RWPE1 (cell line): ENCODE measurements around the gene PRSS57.

Experiments
- CTCF ChIA-PET: fragments of 350-600 bp; sonication (Branson Sonifier 250); formaldehyde crosslinking; extraction: SDS; loops from one replicate; lab custom pipeline; 2021; lab: Yijun Ruan, JAX
- POLR2A ChIA-PET: fragments of 400-600 bp; formaldehyde crosslinking; extraction: SDS; loops from one replicate; lab custom pipeline; 2020; ENCODE audit warnings: antibody characterized with exemption; ENCODE audit not compliant: low non-redundant PET; lab: Yijun Ruan, JAX
- DNase-seq: peaks from one replicate; pipeline ENCODE4 v3.0.0; 2012; ENCODE audit warnings: low spot score
- H3K27ac ChIP-seq: fragments of 450-650 bp; 2 replicates; pipeline ENCODE4 v1.5.1; 2017
- TF ChIP-seq, protein P1 (sequence below): fragments of 450-650 bp; conservative IDR thresholded peaks from 2 replicates; pipeline ENCODE4 v1.5.1; 2017; ENCODE audit warnings: low read depth, mild to moderate bottlenecking

Gene PRSS57

DNA sequence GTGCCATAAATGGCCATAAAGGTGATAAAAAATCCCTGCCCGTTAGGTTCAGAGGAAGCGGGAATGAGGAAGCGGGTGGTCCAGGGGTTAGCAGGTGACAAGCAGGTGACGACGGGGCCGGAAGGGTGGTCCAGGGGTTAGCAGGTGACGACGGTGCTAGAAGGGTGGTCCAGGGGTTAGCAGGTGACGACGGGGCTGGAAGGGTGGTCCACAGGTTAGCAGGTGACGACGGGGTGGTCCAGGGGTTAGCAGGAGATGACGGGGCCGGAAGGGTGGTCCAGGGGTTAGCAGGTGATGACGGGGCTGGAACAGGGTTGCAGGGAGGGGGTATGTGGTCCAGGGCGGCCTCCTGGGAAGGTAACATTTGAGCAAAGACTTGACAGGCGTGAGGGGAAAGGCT is 6.3 kb downstream of the PRSS57 start:
- POLR2A ChIA-PET: no interaction called here
- no peak for DNase-seq
- CTCF ChIA-PET: interaction anchor here (0.8 kb wide), 1 partner anchor 20 kb away, joined by 3 read pairs; the partner anchor contains the start of gene PALM
- TF ChIP-seq, protein P1, sequence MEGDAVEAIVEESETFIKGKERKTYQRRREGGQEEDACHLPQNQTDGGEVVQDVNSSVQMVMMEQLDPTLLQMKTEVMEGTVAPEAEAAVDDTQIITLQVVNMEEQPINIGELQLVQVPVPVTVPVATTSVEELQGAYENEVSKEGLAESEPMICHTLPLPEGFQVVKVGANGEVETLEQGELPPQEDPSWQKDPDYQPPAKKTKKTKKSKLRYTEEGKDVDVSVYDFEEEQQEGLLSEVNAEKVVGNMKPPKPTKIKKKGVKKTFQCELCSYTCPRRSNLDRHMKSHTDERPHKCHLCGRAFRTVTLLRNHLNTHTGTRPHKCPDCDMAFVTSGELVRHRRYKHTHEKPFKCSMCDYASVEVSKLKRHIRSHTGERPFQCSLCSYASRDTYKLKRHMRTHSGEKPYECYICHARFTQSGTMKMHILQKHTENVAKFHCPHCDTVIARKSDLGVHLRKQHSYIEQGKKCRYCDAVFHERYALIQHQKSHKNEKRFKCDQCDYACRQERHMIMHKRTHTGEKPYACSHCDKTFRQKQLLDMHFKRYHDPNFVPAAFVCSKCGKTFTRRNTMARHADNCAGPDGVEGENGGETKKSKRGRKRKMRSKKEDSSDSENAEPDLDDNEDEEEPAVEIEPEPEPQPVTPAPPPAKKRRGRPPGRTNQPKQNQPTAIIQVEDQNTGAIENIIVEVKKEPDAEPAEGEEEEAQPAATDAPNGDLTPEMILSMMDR: no peak
- H3K27ac ChIP-seq: no peak overlapping the region

DNA sequence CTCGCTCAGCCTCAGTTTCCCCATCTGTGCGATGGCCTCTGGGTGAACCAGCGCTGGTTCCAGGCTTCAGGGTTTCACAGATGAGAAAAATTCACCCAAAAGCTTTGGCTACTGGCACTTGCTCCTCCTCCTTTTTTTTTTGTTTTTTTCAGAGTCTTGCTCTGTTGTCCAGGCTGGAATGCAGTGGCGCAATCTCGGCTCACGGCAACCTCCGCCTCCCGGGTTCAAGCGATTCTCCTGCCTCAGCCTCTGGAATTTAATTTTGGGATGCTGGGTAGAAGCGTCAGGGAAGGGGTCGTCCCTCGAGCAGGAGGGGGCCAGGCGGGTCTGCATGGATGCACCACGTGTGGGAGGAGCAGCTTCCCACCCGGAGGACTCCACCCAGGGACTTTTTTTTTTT is 7.0 kb downstream of the PRSS57 start:
- CTCF ChIA-PET: interaction anchor here (0.6 kb wide), 2 partner anchors 15 to 956 kb away, joined by 3 to 8 read pairs; no protein-coding TSS in a partner anchor
- TF ChIP-seq, protein P1: no peak
- no peak for DNase-seq
- POLR2A ChIA-PET: no interaction called here
- no peak overlapping the region for H3K27ac ChIP-seq

DNA sequence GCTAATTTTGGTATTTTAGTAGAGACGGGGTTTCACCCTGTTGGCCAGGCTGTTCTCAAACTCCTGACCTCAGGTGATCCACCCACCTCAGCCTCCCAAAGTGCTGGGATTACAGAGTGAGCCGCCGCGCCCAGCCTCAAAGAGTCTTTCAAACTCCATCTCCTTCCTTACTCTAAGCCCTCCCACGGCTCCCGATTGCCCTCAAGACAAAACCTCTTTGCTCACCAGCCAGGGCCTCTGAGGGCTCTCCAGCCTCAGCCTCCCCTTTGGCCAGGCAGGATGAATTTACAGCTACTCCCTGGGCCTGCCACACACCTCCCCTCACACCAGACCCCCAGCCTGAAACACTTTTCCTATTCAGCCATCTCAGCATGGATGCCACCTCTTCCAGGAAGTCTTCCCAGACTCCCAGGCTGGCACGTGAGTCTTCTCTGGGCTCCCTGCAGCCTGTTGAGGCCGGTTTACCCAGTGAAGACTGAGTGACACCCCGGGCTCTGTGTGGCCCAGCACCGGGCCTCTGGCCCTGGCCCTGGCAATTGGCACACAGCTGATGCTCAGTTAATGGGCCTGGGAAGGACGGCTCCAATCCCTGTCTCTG is 7.6 kb downstream of the PRSS57 start:
- CTCF ChIA-PET: interaction anchor here (0.6 to 0.7 kb wide), 2 partner anchors 177 to 956 kb away, joined by 3 read pairs; no protein-coding TSS in a partner anchor
- H3K27ac ChIP-seq: no peak overlapping the region
- DNase-seq: no peak
- POLR2A ChIA-PET: no interaction called here
- TF ChIP-seq, protein P1: no peak

DNA sequence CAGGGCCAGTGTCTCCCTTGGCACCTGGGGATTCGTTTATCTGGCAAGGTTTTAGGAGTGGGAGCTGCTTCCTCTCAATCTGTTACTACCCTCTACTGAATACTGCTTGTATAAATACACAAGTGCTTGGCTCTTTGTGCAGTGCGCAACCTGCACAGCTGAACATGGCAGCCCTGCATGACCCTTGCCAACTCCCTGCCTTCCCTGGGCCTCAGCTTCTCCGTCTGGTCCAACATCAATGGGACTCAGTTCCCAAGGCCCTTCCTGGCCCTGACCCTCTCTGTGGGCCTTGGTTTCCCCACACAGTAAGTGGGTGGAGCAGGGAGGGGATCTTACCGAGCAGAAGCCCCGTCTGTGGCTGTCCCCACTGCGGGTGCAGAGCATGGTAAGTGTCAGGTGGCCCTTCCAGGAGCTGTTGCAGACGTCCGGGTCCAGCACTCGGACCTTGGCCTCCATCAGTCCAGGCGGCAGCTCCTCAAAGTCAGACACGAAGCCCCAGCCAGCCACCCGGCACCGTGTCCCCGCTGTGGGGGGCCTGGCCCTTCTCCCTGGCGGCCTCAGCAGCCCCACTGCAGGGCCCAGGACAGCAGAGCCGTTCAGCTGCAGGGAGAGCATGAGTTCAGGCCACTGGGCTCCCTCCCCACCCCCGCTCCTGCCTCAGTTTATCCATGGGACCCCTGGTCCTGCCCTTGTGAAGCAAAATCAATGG is 8.5 kb downstream of the PRSS57 start:
- DNase-seq: no peak
- no peak overlapping the region for H3K27ac ChIP-seq
- CTCF ChIA-PET: no interaction called here
- TF ChIP-seq, protein P1: no peak
- POLR2A ChIA-PET: no interaction called here

DNA sequence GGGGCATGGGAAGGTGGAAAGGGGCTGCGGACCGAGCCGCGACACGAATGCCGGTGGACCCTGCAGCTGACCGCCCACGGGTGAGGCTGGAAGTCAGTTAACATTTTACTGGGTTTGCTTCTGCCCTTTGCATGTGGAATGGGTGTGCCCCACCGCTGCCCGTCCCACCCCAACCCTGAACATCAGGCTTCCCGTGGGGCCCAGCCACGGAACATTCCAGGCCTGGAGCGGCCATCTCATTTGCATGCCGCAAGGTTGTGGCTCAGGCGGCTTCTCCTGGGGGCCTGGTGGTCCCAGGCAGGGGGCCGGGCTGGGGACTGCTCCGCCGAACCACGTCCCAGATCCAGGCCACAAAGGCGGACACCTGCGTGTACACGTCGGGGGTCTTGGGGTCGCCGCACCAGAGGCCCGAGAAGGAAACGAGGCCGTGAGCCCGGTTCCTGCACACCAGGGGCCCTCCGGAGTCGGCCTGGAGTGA is 9.8 kb downstream of the PRSS57 start:
- CTCF ChIA-PET: no interaction called here

DNA sequence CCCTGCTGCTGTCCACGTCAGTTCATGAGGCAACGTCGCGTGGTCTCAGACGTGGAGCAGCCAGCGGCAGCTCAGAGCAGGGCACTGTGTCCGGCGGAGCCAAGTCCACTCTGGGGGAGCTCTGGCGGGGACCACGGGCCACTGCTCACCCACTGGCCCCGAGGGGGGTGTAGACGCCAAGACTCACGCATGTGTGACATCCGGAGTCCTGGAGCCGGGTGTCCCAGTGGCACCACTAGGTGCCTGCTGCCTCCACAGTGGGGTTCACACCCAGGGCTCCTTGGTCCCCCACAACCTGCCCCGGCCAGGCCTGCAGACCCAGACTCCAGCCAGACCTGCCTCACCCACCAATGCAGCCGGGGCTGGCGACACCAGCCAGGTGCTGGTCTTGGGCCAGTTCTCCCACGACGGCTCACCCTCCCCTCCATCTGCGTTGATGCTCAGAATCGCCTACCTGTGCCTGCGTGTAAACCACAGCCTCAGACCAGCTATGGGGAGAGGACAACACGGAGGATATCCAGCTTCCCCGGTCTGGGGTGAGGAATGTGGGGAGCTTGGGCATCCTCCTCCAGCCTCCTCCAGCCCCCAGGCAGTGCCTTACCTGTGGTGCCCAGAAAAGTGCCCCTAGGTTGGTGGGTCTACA is 12.5 kb downstream of the PRSS57 start:
- peak overlapping the region; percentile 67 for H3K27ac ChIP-seq
- POLR2A ChIA-PET: no interaction called here
- CTCF ChIA-PET: no interaction called here
- no peak for DNase-seq
- TF ChIP-seq, protein P1: no peak

More for the DNA sequence above, 9.8 kb downstream of the PRSS57 start:
- no peak for DNase-seq
- TF ChIP-seq, protein P1: no peak
- no peak overlapping the region for H3K27ac ChIP-seq
- POLR2A ChIA-PET: no interaction called here
